Spinal cord (tissue), 10 donors: ENCODE results near the gene TFAP2B. TPM values are rescaled to one million over a fixed set of nuclear protein-coding genes. Genes with fewer than 3 reads are reported as not detected.

Experiments used
- DNase-seq, 6 donors: peaks; one replicate each; pipeline versions ENCODE4 v3.0.0 to v3.0.0-alpha.2; 2013 to 2015; ENCODE audit warnings: low spot score in 6 of 6, low read depth in 4 of 6
- H3K27ac ChIP-seq: one replicate; pipeline ENCODE4 v1.5.1; 2013; ENCODE audit warnings: low read depth, low read length, control low read depth
- H3K27me3 ChIP-seq: one replicate; pipeline ENCODE4 v1.6.1; 2013; ENCODE audit warnings: low read length; ENCODE audit not compliant: control insufficient read depth, insufficient read depth
- H3K36me3 ChIP-seq: one replicate; pipeline ENCODE4 v1.6.1; 2013; ENCODE audit warnings: low read length; ENCODE audit not compliant: control insufficient read depth, insufficient read depth
- H3K4me1 ChIP-seq: one replicate; pipeline ENCODE4 v1.6.1; 2013; ENCODE audit warnings: low read length; ENCODE audit not compliant: control insufficient read depth, insufficient read depth
- H3K4me3 ChIP-seq: one replicate; pipeline ENCODE4 v1.5.1; 2013; ENCODE audit warnings: low read depth, low read length, control low read depth
- H3K9me3 ChIP-seq: one replicate; pipeline ENCODE4 v1.6.1; 2013; ENCODE audit warnings: low read length; ENCODE audit not compliant: control insufficient read depth, insufficient read depth
- WGBS: methylation state at CpG from one replicate; pipeline ENCODE4 v1.1.5; 2013; ENCODE audit warnings: missing lambda C conversion rate; ENCODE audit not compliant: insufficient coverage; 5-methylcytosine and 5-hydroxymethylcytosine counted together
- long read RNA-seq, 4 donors: transcript quantifications; one replicate each; lab custom pipeline, GENCODE V29; 2026
- polyA plus RNA-seq, 2 donors: library from polyadenylated mRNA; unstranded; fragments of 120-200 nt; gene quantifications; one replicate each; pipeline ENCODE4 v1.2.1, GENCODE V29; 2013; ENCODE audit not compliant: insufficient read length in 2 of 2
- total RNA-seq, 2 donors: library from RNA; depleted of rRNA in 1 of 2; stranded (reverse); fragments of 120-200 nt in 1 of 2; fragments of >200 nt in 1 of 2; gene quantifications; one replicate each; pipeline versions ENCODE4 v1.2.3 to v1.2.4, GENCODE V29; 2013 to 2014
- donor health status: healthy.

TFAP2B gene
- total RNA-seq (1 to 10 TPM in 1 of 2 donors, under 1 TPM in 1; 0.99 to 2.3 TPM), polyA plus RNA-seq (10 to 100 TPM; 10.3 to 11.3 TPM)
- long read RNA-seq, donor 1, full-length matches to known transcripts: 3 of 3 reads
- long read RNA-seq, donor 1, partial matches to known transcripts: 0 of 3 reads
- long read RNA-seq, donor 1, other reads (novel, unspliced or antisense): 0 of 3 reads
- long read RNA-seq, donor 2, full-length matches to known transcripts: 2 of 2 reads
- long read RNA-seq, donor 2, partial matches to known transcripts: 0 of 2 reads
- long read RNA-seq, donor 2, other reads (novel, unspliced or antisense): 0 of 2 reads
- long read RNA-seq, donor 3, partial matches to known transcripts: 0 of 2 reads
- long read RNA-seq, donor 3, other reads (novel, unspliced or antisense): 0 of 2 reads
- long read RNA-seq, donor 4: 0 reads

GRCh38 chr6:50818673-50819072 lies at the start of gene TFAP2B:
TSS of gene TFAP2B (plus strand) at chr6:50818871. CDS start at chr6:50818892, 21 bp downstream.
- no CpG with 5 or more reads among the region's 7 CpGs for WGBS
- H3K27me3 ChIP-seq: peaks cover 91% of the 10 kb centered on the region
- H3K27ac ChIP-seq: no peak within 1 kb of the TSS
- no peaks in the 10 kb centered on the region for H3K36me3 ChIP-seq
- peak within 1 kb of the TSS; percentile 27 for H3K4me3 ChIP-seq
- peaks cover 18% of the 10 kb centered on the region for H3K4me1 ChIP-seq
- H3K9me3 ChIP-seq: no peaks in the 10 kb centered on the region
- DNase-seq: peak in 2 of 6 donors; percentile 43 to 81

GRCh38 chr6:50778696-50779095 lies 40.0 kb upstream of the TFAP2B start:
- Histone ChIP-seq H3K4me3 (no peak overlapping the region), H3K27ac (no peak overlapping the region), H3K4me1 (no peaks in the 10 kb centered on the region), H3K9me3 (no peaks in the 10 kb centered on the region), H3K36me3 (no peaks in the 10 kb centered on the region), H3K27me3 (no peaks in the 10 kb centered on the region)
- peak in 2 of 6 donors; percentile 6 to 56 for DNase-seq

- Histone ChIP-seq H3K4me1 (no peaks in the 10 kb centered on the region), H3K27me3 (no peaks in the 10 kb centered on the region), H3K27ac (no peak overlapping the region), H3K4me3 (no peak overlapping the region), H3K36me3 (no peaks in the 10 kb centered on the region), H3K9me3 (no peaks in the 10 kb centered on the region)
- 100% methylated on average over 1 of the region's 5 CpGs for WGBS
- DNase-seq: no peak
These were observed 38.3 kb upstream of the TFAP2B start for GRCh38 chr6:50780382-50780781.

GRCh38 chr6:50785921-50786320 lies 32.8 kb upstream of the TFAP2B start:
- no peak overlapping the region for H3K4me3 ChIP-seq
- no peaks in the 10 kb centered on the region for H3K4me1 ChIP-seq
- no peaks in the 10 kb centered on the region for H3K27me3 ChIP-seq
- DNase-seq: no peak
- WGBS: no CpG with 5 or more reads among the region's 1 CpG
- H3K9me3 ChIP-seq: no peaks in the 10 kb centered on the region
- no peak overlapping the region for H3K27ac ChIP-seq
- H3K36me3 ChIP-seq: no peaks in the 10 kb centered on the region

- Histone ChIP-seq H3K36me3 (no peaks in the 10 kb centered on the region), H3K4me1 (no peaks in the 10 kb centered on the region), H3K27ac (no peak overlapping the region), H3K4me3 (no peak overlapping the region), H3K27me3 (no peaks in the 10 kb centered on the region), H3K9me3 (no peaks in the 10 kb centered on the region)
- DNase-seq: peak in 4 of 6 donors; percentile 38 to 90 (median 61)
- no CpG with 5 or more reads among the region's 3 CpGs for WGBS
These were observed 26.7 kb upstream of the TFAP2B start for GRCh38 chr6:50791900-50792508.

GRCh38 chr6:50792771-50793170 lies 25.9 kb upstream of the TFAP2B start:
- peak in 1 of 6 donors; percentile 64 for DNase-seq
- Histone ChIP-seq H3K9me3 (no peaks in the 10 kb centered on the region), H3K27me3 (no peaks in the 10 kb centered on the region), H3K4me1 (no peaks in the 10 kb centered on the region), H3K4me3 (no peak overlapping the region), H3K27ac (no peak overlapping the region), H3K36me3 (no peaks in the 10 kb centered on the region)
- no CpG with 5 or more reads among the region's 1 CpG for WGBS

GRCh38 chr6:50795574-50795973 lies 23.1 kb upstream of the TFAP2B start:
- Histone ChIP-seq H3K9me3 (no peaks in the 10 kb centered on the region), H3K4me3 (no peak overlapping the region), H3K27me3 (no peaks in the 10 kb centered on the region), H3K27ac (no peak overlapping the region), H3K36me3 (no peaks in the 10 kb centered on the region), H3K4me1 (no peaks in the 10 kb centered on the region)
- no CpG with 5 or more reads among the region's 5 CpGs for WGBS
- no peak for DNase-seq

GRCh38 chr6:50804283-50804682 lies 14.4 kb upstream of the TFAP2B start:
- Histone ChIP-seq H3K4me3 (no peak overlapping the region), H3K27me3 (no peaks in the 10 kb centered on the region), H3K36me3 (no peaks in the 10 kb centered on the region), H3K27ac (no peak overlapping the region), H3K4me1 (no peaks in the 10 kb centered on the region), H3K9me3 (no peaks in the 10 kb centered on the region)
- DNase-seq: no peak

- no peaks in the 10 kb centered on the region for H3K27me3 ChIP-seq
- H3K4me3 ChIP-seq: no peak overlapping the region
- no peaks in the 10 kb centered on the region for H3K9me3 ChIP-seq
- DNase-seq: no peak
- no peaks in the 10 kb centered on the region for H3K36me3 ChIP-seq
- H3K27ac ChIP-seq: no peak overlapping the region
- no peaks in the 10 kb centered on the region for H3K4me1 ChIP-seq
These were observed 11.6 kb upstream of the TFAP2B start for GRCh38 chr6:50807035-50807434.
